ENCODE data around the gene CPEB3. TPM values are rescaled to one million over a fixed set of nuclear protein-coding genes. Genes with fewer than 3 reads are reported as not detected.

The CPEB3 gene
- total and polyA plus RNA-seq, 4 donors: 2.1 to 8.4 (median 5.1) TPM

DNA sequence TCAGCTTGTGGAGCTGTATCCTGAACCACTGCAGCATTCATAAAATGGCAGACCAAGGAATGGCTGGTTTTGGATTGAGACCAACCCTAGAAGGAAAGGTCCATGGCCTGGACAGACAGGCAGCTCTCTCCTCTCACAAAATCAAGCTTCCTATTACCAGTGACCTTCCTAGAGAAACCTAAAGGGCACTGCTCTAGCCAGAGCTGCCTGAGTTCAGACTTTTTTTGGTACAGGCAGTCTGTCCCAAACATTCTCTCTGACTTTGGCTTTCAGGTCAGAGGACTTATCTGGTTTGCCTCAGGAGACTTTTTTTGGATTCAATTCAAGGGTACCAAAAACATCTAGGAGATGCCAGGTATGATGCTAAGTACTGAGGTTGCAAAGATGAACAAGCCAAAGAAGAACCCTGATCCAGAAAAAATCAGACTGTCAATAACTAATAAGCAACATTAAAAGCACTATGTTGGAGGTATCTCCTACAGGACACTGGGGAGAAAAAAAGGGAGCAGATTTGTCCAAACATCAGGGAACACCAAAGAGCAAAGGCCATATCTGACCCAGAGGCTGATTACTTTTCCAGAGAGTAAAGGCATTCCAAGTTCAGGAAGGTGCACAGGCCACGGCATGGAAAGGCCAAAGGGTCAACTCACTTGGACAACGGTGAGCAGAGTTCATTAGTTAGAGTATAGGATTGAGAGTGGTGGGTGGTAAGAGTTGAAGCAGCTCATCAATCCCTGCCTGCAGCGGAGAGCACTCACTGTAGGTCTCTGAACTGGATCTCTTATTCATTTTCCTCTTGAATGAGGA lies 169.0 kb downstream of the CPEB3 start:
- peak; percentile 41 for DNase-seq (ENCODE audit: low spot score)
- Histone ChIP-seq H3K4me3 (ENCODE audit: low read depth in 1 of 3, low read length in 3 of 3) (no peak overlapping the region), H3K4me1 (ENCODE audit: control insufficient read depth in 4 of 4, insufficient read depth in 4 of 4, low read length in 3 of 4) (peaks cover 17 to 64% (median 54%) of the 10 kb centered on the region in 4 donors), H3K36me3 (ENCODE audit: control insufficient read depth in 4 of 4, insufficient read depth in 3 of 4, low read depth in 1 of 4, low read length in 3 of 4) (no peaks in the 10 kb centered on the region), H3K9me3 (ENCODE audit: control insufficient read depth in 4 of 4, low read length in 3 of 4) (no peaks in the 10 kb centered on the region), H3K9ac (ENCODE audit: low read depth in 1 of 2, low read length in 2 of 2) (peak overlapping the region in 1 of 2 donors; percentile 60), H3K27me3 (ENCODE audit: control insufficient read depth in 4 of 4, insufficient read depth in 4 of 4, low read length in 3 of 4) (no peaks in the 10 kb centered on the region), H3K27ac (ENCODE audit: low read depth in 1 of 2, low read length in 2 of 2) (peak overlapping the region; percentile 31 to 74)
- TF ChIP-seq, protein P1, sequence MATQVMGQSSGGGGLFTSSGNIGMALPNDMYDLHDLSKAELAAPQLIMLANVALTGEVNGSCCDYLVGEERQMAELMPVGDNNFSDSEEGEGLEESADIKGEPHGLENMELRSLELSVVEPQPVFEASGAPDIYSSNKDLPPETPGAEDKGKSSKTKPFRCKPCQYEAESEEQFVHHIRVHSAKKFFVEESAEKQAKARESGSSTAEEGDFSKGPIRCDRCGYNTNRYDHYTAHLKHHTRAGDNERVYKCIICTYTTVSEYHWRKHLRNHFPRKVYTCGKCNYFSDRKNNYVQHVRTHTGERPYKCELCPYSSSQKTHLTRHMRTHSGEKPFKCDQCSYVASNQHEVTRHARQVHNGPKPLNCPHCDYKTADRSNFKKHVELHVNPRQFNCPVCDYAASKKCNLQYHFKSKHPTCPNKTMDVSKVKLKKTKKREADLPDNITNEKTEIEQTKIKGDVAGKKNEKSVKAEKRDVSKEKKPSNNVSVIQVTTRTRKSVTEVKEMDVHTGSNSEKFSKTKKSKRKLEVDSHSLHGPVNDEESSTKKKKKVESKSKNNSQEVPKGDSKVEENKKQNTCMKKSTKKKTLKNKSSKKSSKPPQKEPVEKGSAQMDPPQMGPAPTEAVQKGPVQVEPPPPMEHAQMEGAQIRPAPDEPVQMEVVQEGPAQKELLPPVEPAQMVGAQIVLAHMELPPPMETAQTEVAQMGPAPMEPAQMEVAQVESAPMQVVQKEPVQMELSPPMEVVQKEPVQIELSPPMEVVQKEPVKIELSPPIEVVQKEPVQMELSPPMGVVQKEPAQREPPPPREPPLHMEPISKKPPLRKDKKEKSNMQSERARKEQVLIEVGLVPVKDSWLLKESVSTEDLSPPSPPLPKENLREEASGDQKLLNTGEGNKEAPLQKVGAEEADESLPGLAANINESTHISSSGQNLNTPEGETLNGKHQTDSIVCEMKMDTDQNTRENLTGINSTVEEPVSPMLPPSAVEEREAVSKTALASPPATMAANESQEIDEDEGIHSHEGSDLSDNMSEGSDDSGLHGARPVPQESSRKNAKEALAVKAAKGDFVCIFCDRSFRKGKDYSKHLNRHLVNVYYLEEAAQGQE (IDR thresholded peaks at IDR 0.05): peak; percentile 80
- TF ChIP-seq FOXA1 (IDR thresholded peaks at IDR 0.05) (peak; percentile 86), YY1 (IDR thresholded peaks at IDR 0.05) (peak; percentile 83), TAF1 (conservative IDR thresholded peaks at IDR 0.05) (peak; percentile 86), HNF4G (IDR thresholded peaks at IDR 0.05) (peak; percentile 87), SP1 (IDR thresholded peaks at IDR 0.05) (peak; percentile 98), HNF4A (conservative IDR thresholded peaks at IDR 0.05) (peak; percentile 95 to 97), FOXA2 (IDR thresholded peaks at IDR 0.05) (peak; percentile 88), RXRA (IDR thresholded peaks at IDR 0.05) (peak; percentile 99), JUND (IDR thresholded peaks at IDR 0.05) (peak; percentile 66 to 86), EGR1 (IDR thresholded peaks at IDR 0.05; ENCODE audit: low read depth in 2 of 2) (peak in 1 of 2 donors; percentile 61), RAD21 (IDR thresholded peaks at IDR 0.05) (peak; percentile 47 to 53), GABPA (IDR thresholded peaks at IDR 0.05 in 1 of 2, conservative IDR thresholded peaks at IDR 0.05 in 1 of 2) (peak in 1 of 2 donors; percentile 35), NR2F2 (IDR thresholded peaks at IDR 0.05) (peak; percentile 96)
- TF ChIP-seq, protein P2, sequence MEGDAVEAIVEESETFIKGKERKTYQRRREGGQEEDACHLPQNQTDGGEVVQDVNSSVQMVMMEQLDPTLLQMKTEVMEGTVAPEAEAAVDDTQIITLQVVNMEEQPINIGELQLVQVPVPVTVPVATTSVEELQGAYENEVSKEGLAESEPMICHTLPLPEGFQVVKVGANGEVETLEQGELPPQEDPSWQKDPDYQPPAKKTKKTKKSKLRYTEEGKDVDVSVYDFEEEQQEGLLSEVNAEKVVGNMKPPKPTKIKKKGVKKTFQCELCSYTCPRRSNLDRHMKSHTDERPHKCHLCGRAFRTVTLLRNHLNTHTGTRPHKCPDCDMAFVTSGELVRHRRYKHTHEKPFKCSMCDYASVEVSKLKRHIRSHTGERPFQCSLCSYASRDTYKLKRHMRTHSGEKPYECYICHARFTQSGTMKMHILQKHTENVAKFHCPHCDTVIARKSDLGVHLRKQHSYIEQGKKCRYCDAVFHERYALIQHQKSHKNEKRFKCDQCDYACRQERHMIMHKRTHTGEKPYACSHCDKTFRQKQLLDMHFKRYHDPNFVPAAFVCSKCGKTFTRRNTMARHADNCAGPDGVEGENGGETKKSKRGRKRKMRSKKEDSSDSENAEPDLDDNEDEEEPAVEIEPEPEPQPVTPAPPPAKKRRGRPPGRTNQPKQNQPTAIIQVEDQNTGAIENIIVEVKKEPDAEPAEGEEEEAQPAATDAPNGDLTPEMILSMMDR (IDR thresholded peaks at IDR 0.05; ENCODE audit: low read depth, low read length, missing input control): no peak
- TF ChIP-seq, protein P3, sequence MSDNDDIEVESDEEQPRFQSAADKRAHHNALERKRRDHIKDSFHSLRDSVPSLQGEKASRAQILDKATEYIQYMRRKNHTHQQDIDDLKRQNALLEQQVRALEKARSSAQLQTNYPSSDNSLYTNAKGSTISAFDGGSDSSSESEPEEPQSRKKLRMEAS (IDR thresholded peaks at IDR 0.05): peak; percentile 84
- TF ChIP-seq, protein P4, sequence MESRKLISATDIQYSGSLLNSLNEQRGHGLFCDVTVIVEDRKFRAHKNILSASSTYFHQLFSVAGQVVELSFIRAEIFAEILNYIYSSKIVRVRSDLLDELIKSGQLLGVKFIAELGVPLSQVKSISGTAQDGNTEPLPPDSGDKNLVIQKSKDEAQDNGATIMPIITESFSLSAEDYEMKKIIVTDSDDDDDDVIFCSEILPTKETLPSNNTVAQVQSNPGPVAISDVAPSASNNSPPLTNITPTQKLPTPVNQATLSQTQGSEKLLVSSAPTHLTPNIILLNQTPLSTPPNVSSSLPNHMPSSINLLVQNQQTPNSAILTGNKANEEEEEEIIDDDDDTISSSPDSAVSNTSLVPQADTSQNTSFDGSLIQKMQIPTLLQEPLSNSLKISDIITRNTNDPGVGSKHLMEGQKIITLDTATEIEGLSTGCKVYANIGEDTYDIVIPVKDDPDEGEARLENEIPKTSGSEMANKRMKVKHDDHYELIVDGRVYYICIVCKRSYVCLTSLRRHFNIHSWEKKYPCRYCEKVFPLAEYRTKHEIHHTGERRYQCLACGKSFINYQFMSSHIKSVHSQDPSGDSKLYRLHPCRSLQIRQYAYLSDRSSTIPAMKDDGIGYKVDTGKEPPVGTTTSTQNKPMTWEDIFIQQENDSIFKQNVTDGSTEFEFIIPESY (IDR thresholded peaks at IDR 0.05): peak; percentile 85
- TF ChIP-seq, protein P5, sequence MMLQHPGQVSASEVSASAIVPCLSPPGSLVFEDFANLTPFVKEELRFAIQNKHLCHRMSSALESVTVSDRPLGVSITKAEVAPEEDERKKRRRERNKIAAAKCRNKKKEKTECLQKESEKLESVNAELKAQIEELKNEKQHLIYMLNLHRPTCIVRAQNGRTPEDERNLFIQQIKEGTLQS (IDR thresholded peaks at IDR 0.05): no peak
- 28% methylated on average over 3 of the region's 3 CpGs for WGBS

Data from liver (tissue), 9 donors.